ENCODE data around the gene ARL4C.

Gene ARL4C

GRCh38 chr2:234450431-234451124 lies 46.3 kb downstream of the ARL4C start:
- in situ Hi-C loops (cut with HindIII; ENCODE audit: low sequenced_read_pairs) = no loop called here

GRCh38 chr2:234448506-234449184 lies 48.2 kb downstream of the ARL4C start:
- in situ Hi-C loops (cut with HindIII; ENCODE audit: low sequenced_read_pairs) = no loop called here

- in situ Hi-C loops (cut with HindIII; ENCODE audit: low sequenced_read_pairs) = no loop called here
Measured at GRCh38 chr2:234447963-234448362, 48.9 kb downstream of the ARL4C start.

GRCh38 chr2:234447189-234447588 lies 49.7 kb downstream of the ARL4C start:
- in situ Hi-C loops (cut with HindIII; ENCODE audit: low sequenced_read_pairs) = no loop called here

- in situ Hi-C loops (cut with HindIII; ENCODE audit: low sequenced_read_pairs) = no loop called here
Measured at GRCh38 chr2:234446404-234447076, 50.3 kb downstream of the ARL4C start.

- in situ Hi-C loops (cut with HindIII; ENCODE audit: low sequenced_read_pairs) = no loop called here
Measured at GRCh38 chr2:234444893-234445292, 52.0 kb downstream of the ARL4C start.

GRCh38 chr2:234444242-234444730 lies 52.6 kb downstream of the ARL4C start:
- in situ Hi-C loops (cut with HindIII; ENCODE audit: low sequenced_read_pairs) = no loop called here
